Measurements from ENCODE around the gene APBA2.

The APBA2 gene

DNA sequence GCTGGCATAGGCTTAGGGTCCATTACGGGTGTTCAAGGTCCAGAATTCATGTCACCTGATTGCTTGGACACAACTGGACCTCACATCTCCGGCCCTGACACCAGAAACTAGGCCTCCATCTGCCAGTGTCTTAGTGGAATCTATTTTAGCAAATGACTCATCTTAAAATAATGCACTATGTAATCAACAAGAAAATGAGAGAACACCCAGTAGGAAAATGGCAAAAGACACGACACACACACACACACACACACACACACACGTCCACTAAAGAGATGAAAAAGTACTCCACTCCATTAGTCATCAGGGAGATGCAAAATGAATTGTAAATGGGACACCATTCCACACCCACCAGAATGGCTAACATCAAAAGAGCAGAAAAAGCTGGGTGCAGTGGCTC is 11.2 kb downstream of the APBA2 start:
- no peak for DNase-seq (ENCODE audit: low read depth in 2 of 2)

DNA sequence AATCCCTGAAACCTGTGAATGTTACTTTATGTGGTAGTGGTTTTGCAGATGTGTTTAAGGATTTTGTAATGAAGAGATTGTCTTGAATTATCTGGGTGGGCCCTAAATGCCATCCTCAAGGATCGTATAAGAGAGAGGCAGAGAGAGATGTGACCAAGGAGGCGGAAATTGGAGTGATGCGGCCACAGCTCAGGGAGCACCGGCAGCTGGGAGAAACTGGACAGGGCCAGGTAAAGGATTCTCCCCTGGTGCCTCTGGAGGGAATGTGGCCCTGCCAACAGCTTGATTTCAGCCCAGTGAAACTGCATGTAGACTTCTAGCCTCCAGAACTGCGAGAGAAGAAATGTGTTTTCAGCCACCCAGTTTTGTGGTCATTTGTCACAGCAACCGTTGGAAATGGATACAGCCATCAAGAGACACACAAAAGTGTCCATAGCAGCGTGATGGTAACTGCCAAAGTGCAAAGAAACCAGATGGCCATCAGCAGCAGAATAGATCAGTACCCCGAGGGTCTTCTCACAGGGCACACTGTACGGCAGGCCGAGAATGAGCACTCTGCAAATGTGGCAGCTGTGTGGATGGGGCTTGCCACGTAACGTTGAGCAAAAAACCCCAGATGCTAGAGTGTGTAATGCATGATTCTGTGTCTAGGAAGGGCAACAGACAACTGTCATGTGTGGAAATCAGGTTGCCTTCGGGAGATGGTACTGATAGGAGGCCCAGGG is 12.2 kb downstream of the APBA2 start:
- DNase-seq (ENCODE audit: low read depth in 2 of 2): no peak

DNA sequence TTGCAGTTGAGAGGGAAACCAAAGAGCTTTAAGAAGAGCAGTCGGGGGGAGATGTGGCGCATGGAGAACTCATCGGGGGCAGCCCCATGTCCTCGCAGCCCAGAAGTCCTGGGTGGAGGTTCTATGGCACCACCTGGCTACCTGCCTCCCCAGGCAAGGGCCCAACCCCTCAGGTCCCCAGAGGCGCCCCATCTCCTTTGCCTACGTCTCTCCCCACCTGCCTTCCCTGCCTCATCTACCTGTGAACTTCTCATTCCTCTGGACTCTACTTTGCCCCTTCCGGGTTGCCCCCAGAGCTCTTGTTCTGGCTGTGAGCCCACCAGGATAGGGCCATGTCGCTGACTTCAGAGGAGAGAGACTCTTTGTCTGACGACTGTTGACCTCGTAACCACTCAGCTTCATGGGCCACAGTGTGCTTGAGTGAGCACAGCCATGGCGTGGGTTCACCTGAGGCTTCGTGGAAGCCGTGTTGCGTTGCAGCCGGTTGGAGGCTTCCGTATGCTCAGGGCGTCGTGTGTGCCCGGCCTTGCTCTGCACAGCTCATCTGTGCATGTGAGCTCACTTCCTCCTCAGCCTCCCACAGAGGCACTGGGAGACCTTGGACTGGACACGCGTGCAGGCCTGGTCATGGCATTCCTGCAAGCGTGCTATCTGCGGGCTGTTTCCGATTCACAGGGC is 13.4 kb downstream of the APBA2 start:
- DNase-seq (ENCODE audit: low read depth in 2 of 2): no peak

DNA sequence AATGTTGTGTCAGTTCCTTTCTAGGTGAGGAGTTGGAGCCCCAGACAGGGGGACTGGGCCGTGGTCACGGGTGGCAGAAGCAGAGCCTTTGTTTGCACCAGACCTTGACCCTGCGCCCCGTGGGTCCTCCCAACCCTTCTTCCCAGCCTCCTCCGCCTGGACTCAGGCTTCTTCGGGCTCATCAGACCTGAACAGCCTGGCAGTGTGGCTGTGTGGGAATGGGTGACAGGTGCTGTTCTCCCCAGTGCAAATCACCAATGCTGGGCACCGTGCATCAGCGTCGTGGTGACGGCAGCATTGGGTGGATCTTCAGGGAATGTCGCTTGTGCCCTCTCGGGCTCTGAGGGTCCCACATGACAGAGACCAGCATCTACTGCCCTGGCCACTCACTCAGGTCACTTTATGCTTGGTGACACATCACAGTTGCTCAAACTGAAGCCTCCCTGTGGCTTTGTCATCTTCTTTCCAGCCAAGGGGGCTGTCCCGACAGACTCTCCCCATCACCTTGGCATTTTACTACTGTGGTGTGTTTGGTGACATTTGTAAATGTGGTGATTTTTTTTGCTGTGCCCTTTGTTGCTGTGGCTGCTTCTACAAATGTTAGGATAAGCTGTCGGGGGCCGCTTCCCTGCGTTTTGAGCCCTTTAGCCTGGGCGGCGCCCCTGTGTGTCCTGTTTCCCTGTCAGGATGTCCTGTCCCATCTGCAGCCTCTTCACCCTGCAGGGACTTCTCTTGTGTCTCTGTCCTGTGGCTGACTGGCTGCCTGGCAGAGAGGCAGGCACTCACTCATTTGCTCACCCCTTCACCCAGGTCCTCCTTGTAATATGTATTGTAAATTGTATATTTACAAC is 14.5 kb downstream of the APBA2 start:
- no peak for DNase-seq (ENCODE audit: low read depth in 2 of 2)

DNA sequence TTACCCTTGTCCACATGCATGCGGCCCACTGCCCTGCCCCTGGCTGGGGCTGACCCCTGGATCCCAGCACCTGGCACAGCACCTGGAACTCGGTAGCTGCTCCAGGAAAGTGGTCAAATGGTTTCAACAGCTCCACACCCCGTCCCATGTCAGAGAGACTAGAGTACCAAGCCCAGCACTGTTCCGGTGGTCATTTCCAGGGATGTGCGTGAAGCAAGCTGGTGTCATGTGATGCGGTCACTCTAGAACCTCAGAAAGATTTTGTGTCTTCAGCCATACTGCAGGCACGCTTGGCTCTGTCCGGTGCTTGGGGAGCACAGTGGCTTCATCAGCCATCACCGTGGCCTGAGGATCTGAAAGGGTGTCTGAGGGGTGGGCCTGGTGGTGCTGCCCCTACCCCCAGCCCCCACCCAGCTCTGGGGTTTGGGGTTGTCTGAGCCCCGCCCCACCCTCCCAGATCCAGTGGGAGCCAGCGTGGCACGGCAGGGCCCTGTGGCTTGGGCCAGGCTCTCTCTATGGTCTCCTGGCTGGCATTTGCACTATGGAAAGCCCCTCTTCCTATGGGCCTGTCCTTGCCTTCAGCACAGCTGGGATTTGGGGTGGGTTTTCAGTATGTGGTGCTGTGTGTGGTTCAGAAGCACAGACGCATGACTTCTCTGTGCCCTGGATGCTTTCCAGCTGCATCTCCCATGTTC is 15.3 kb downstream of the APBA2 start:
- no peak for DNase-seq (ENCODE audit: low read depth in 2 of 2)

DNA sequence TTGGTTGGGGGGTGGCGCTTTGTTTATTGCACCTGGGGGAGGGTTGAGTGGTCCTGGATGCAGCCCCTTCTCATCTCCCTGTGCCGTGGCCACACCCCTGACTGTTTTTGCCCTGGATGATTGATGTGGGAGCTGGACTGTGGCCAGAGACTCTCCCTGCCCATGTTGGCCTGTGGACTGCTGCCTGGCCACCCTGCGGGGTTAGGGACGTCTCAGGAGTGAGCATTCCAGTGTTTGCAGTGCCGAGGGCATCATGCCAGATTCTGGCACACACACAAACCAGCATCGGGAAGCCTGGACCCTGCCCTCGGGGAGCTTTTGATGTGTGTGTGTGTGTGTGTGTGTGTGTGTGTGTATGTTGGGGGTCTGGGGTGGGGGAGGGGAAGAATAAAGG is 15.8 kb downstream of the APBA2 start:
- DNase-seq (ENCODE audit: low read depth in 2 of 2): no peak

DNA sequence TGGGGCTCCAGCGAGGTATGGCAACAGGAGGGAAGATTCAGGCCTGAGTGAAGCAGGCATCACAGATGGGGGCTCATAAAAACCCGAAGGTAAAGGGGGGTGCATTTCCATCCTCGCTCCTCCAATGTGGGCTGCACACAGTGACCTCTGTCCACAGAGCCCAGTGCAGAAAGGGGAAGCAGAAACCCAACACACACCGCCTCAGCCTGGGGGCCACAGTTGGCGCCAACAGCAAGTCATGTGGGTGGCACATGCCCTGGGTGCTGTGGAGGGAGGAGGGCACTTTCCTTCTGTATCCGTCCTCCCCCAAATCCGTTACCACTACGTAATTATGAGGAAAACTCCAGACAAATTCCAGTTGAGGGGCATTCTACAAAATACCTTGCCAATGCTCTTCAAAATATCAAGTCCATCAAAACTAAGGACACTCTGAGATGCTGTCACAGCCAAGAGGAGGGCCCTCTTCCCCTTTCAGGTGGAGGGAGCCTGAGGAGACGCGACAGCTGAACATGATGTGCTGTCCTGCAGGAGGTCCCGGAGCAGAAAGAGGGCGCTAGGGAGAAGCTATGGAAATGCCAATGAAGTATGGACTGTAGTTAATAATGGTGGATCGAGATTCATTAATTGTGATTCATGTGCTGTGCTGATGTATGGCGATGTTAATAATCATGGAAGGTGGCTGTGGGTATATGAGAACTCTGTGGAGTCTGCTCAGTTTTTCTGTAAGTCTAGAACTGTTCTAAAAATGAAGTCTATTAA is 16.4 kb downstream of the APBA2 start:
- DNase-seq (ENCODE audit: low read depth in 2 of 2): no peak

DNA sequence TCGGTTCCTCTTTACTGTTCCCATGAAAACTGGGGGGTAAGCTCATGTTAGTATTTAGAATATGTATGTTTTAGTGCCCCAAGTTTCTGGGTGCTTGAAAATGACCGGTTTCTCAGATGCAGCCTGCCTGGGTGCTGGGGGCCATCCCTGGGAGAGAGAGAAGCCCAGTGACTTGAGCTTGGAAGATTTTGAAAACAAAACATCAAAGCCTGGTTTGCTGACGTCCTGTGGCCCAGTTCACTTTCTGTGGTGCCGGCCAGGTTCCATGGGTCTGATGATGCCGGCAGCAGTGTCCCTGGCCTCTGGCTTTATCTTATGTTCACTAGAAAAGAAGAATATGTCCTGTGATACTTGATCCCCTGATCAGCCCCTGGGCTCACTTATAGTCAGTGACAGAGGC is 17.1 kb downstream of the APBA2 start:
- no peak for DNase-seq (ENCODE audit: low read depth in 2 of 2)

DNA sequence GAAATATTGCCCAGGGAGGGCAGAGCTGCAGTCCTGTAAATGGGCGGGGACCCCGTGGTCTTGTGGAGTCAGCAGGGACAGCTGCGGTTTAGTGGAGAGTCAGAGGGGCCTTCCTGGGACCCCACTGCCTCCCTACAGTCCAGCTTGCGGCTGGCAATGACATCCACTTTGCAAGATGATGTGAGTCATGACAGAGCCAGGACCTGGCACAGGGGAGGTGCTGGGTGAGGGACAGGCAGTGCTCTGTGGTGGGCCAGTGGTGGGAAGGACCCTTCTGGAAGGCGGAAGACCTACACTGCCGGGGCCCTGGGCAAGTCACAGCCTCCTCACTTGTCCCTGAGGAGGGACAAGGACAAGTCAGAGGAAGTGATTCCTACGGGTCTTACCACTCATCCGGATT is 17.8 kb downstream of the APBA2 start:
- no peak for DNase-seq (ENCODE audit: low read depth in 2 of 2)

DNA sequence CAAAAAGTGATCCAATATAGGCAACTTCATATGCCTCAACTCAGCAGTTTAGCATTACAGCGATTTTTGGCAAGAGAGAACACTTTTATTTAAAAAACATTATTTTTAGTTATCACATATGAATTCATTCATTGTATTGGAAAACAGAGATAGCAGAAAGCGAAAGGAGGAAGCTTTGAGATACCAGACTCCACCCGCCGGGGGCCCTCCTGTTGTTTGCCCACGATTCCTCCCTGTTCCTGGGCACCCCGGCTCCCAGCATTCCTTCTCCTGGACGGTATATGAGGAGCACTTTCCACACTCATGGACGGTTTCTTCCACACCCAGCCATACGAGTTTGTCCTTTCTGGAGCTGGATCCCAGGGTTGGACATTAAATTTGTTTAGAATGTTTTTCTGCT is 18.2 kb downstream of the APBA2 start:
- no peak for DNase-seq (ENCODE audit: low read depth in 2 of 2)

DNA sequence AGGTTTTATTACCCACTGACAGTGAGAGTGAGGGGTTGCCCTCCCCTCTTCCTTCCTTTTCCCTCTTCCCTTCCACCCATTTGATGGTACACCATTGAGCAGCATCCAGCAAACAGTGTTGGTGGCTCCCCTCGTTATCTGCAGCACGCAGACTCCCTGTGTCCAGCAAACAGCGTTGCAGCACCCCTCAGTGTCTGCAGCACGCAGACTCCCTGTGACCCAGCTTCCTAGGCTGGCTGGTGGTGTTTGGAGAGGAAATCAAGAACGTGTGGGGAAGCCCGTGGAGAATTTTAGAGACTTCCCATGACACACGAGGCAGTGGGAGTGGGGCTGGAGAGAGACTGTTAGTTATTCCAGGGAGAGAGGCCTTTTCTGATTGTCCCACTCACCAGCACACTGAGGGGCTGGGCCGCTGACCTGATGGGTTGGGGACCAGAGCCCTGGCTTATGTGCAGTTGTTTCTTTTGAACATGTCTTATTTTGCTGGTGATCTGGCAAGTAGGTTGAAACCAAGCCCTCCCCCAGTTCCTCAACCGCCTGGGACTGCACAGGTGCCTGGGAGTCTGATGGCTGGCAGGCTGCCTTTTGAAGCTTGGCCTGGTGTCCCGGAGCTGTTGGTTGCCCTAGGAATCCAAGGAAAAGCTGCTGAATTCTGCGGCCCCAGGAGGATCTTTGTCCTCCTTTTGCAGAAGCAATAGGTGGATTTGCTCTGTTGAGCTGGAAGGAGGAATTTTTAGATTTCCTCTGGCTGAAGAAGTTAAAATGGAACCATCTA is 19.0 kb downstream of the APBA2 start:
- no peak for DNase-seq (ENCODE audit: low read depth in 2 of 2)

DNA sequence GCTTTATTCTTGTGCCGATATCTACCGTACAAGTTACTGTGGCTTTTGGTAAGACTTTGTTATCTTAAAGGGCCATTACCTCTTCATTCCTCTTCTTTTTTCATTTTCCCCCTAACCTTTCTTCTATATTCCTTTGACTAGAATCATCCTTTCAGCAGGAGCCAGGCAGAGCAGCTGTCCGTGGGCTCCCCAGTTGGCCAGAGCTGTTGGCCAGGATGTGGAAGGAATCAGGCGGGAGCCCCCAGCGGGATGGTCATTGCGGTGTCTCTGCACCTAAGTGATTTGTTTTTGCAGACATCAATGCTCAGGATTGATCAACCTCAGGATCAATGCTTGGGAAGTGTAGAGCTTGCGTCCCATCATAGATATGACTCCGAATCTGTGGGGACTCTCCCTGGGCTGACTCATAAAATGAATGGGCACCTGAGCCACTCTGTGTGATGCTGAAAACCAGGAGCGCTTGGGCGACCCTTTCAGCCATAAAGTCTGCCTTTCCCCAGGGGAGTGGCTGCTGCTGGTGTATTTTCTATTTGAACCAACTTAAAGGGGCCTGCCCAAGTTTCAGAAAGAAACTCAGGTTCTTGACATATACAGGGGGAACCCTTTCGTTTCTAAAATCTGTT is 21.7 kb downstream of the APBA2 start:
- no peak for DNase-seq (ENCODE audit: low read depth in 2 of 2)

DNA sequence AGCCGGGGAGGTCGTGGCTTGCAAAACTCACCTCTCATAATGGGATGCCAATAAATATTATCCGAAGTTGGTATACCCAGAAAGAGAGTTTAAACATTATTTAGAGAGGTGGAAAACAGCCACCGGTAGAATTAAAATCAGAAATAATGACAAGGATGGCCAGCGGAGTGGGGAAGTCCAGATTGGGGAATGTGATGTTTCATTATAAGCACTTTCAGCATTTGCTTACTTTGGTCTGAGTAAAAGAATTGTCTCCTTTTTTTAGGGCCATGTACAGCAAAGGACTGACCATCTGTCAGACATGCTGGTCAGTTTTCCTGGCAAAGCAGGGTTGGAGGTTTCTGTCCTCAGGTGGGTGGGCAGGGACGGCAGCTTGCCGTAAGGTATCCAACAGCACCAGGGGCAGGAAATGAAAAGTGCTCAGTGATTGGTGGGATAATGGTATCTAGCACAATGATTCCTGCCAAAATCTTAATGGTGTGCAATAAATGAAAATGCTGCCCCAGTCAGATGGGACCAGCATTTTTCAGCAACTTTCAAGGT is 24.3 kb downstream of the APBA2 start:
- no peak for DNase-seq (ENCODE audit: low read depth in 2 of 2)

DNA sequence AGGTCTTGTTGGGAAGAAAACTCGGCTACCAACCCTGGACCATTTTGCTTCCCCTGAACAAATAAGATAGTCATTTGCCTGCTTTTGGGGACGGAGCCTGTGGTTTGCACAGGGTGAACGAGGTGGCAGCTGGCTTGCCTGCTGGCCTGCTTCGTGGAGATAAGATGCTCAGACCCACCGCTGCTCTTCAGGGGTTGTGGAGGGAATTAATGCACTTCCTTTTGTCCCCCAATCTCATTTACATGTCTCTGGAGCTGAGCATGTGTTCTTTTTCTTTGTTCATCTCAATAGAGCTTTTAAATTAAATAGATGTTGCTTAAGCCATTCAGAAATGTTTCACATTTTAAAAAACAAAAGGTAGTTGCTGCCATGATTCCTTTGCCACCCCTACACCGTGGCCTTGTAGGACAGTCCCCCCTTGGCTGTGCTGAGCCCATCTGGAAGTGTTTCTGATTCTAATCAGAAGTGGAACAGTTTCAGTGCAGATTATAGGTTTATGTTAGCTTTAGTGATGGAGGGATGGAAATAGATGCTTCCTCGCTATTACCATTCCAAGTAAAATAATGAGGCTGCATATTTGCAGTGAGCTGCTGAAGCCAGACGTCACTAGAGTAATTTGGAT is 25.6 kb downstream of the APBA2 start:
- DNase-seq (ENCODE audit: low read depth in 2 of 2): no peak

DNA sequence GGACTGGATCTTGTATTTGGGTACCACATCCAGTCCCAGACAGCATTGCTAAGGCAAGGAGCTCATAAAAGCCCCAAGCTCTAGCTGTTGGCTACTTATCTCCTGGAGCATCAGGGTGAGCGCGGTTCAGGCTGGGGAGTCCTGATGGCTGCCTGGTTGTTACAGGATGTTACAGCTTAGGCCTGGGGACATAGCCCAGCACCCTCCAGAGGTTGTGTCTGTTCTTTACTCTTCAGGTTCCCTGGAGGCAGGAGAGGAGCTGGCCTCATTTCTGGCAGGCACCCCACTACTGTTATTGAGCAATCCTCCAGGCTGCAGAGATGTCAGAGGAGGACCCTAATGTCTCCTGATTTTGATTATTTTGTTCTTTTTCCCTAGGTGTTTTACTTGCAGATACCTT is 26.6 kb downstream of the APBA2 start:
- no peak for DNase-seq (ENCODE audit: low read depth in 2 of 2)

DNA sequence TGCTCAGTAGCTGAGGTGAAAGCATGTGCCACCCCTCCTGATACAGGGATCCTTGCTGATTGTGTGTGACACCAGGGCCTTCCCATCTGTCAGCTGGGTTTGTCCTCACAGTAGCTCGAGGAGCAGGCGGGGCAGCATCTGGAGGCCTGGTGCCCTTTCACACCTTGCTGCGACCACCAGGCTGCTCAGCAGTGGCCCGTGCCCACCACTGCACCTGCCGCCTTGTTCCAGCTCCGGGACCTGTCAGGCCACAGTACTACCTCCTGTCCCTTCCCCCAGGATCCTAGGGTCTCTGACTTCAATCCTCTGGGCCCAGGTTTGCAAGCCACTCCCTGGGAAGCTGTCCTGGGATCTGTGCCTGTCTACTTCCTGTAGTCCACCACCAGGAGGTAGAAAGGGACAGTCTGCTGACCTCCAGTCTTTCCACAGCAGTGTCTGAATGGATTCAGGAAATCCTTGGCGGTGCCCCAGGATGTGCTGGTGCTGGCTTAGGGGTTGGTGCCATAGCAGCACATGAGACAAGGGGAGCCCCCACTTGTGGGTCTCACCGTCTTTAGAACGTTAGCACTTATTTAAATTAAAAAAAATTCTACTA is 27.5 kb downstream of the APBA2 start:
- DNase-seq (ENCODE audit: low read depth in 2 of 2): no peak

DNA sequence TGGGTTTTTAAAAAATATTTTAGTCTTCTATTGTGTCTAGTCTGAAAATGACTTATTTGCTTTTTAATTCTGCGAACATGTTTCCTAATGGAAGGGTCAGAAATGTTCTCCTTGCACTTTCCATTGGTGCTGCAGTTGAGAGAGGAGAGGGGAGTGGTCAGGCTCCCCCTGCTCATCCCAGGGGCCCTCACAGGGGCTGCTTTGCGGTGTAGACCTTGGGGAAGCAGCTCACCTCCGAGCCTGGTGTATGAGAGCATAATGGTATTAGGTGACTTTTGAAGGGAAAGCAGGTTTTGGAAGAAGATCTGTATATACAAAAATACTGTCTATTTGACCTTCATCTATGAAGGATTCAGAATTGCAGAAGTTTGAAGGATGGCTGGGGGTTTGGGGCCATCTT is 28.3 kb downstream of the APBA2 start:
- no peak for DNase-seq (ENCODE audit: low read depth in 2 of 2)

DNA sequence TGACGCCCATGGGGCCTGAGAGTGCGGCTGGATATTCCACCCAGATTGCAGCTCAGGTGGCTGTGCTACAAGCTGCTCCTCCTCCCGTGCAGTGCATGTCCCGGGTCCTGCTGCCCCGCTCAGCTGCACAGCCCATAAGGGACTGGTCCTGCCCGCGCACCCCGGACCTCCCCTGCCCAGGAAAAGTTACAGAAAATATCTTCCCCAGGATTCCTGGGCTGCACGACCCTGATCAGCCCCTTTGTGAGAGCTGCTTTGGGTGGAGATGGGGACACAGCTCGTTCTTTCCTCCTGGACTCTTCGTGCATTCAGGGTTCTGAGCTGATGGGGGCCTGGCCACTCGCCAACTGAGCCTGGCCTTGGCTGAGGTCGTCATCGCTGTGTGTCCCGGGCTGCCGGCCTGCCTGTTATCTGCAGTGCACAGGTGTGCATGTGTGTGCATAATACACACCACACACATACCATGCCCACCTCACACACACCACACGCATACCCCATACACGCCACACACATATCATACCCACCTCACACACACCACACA is 28.8 kb downstream of the APBA2 start:
- DNase-seq (ENCODE audit: low read depth in 2 of 2): no peak

All from stimulated activated CD4-positive, alpha-beta T cell treated with anti-CD3 and anti-CD28 coated beads, Interleukin-4, amount 100 ng/mL, for 48 hours (primary cell).